Neural cell (in vitro differentiated cells): Measurements from ENCODE around the gene SPACA9. TPM values are rescaled to one million over a fixed set of nuclear protein-coding genes. Genes with fewer than 3 reads are reported as not detected.

Experiments used
- H2AFZ ChIP-seq: fragments of 200-600, 300-800 bp; sonication (generic), shearing (Covaris generic); 2 replicates; pipeline ENCODE4 v1.6.0; 2014; ENCODE audit warnings: low read depth, mild to moderate bottlenecking, antibody characterized with exemption, low read length, moderate library complexity
- H3F3A ChIP-seq: fragments of 200-600 bp; shearing (Covaris generic); 2 replicates; pipeline ENCODE4 v1.6.1; 2016; ENCODE audit warnings: mild to moderate bottlenecking, moderate library complexity, mixed read lengths, antibody characterized with exemption, low read length; ENCODE audit not compliant: insufficient read depth, poor library complexity, severe bottlenecking
- H3K27ac ChIP-seq: fragments of 200-600, 300-800 bp; sonication (generic), shearing (Covaris generic); 2 replicates; pipeline ENCODE4 v1.5.1; 2014; ENCODE audit warnings: mild to moderate bottlenecking, low read length, moderate library complexity
- H3K27me3 ChIP-seq: fragments of 300-800, 200-600 bp; sonication (generic), shearing (Covaris generic); 2 replicates; pipeline ENCODE4 v1.6.0; 2014; ENCODE audit warnings: mild to moderate bottlenecking, low read depth, low read length, moderate library complexity; ENCODE audit not compliant: insufficient read depth
- H3K36me3 ChIP-seq: fragments of 300-800, 200-600 bp; sonication (generic), shearing (Covaris generic); 2 replicates; pipeline ENCODE4 v1.5.1; 2014; ENCODE audit warnings: mild to moderate bottlenecking, antibody characterized with exemption, low read length, moderate library complexity; ENCODE audit not compliant: insufficient read depth
- H3K4me2 ChIP-seq: fragments of 300-800, 200-600 bp; sonication (generic), shearing (Covaris generic); 2 replicates; pipeline ENCODE4 v1.6.0; 2014; ENCODE audit warnings: mild to moderate bottlenecking, low read length
- H3K4me3 ChIP-seq: fragments of 300-800, 200-600 bp; sonication (generic), shearing (Covaris generic); 2 replicates; pipeline ENCODE4 v1.5.1; 2014; ENCODE audit warnings: mild to moderate bottlenecking, low read length, moderate library complexity
- H3K79me2 ChIP-seq: fragments of 200-600 bp; shearing (Covaris generic); replicated peaks from 2 replicates; pipeline ENCODE4 v1.6.0; 2014; ENCODE audit warnings: mild to moderate bottlenecking, low read length, moderate library complexity; ENCODE audit not compliant: insufficient read depth
- H3K9ac ChIP-seq: fragments of 300-800, 200-600 bp; sonication (generic), shearing (Covaris generic); 2 replicates; pipeline ENCODE4 v1.6.1; 2016; ENCODE audit warnings: mild to moderate bottlenecking, low read length, mixed read lengths
- H3K9me2 ChIP-seq: fragments of 200-600 bp; shearing (Covaris generic); 2 replicates; pipeline ENCODE4 v1.6.1; 2016; ENCODE audit warnings: mild to moderate bottlenecking, low read length, mixed read lengths; ENCODE audit not compliant: insufficient read depth
- H3K9me3 ChIP-seq: fragments of 200-600, 300-800 bp; sonication (generic), shearing (Covaris generic); 2 replicates; pipeline ENCODE4 v1.6.1; 2016; ENCODE audit warnings: mild to moderate bottlenecking, mixed run types, low read length, moderate library complexity, mixed read lengths
- H4K20me1 ChIP-seq: fragments of 200-600 bp; shearing (Covaris generic); 2 replicates; pipeline ENCODE4 v1.6.1; 2016; ENCODE audit warnings: mild to moderate bottlenecking, mixed run types; ENCODE audit not compliant: insufficient read depth
- EP300 ChIP-seq: fragments of 450-650 bp; conservative IDR thresholded peaks from 2 replicates; pipeline ENCODE4 v1.6.1; 2014; ENCODE audit warnings: antibody characterized with exemption, mild to moderate bottlenecking, moderate library complexity; ENCODE audit not compliant: poor library complexity, severe bottlenecking
- EZH2 ChIP-seq: fragments of 200-600, 300-800 bp; shearing (Covaris generic), sonication (generic); IDR thresholded peaks from 2 replicates; pipeline ENCODE4 v1.6.1; 2014; ENCODE audit warnings: antibody characterized with exemption, low read length, borderline replicate concordance, mild to moderate bottlenecking; ENCODE audit not compliant: insufficient read depth, poor library complexity, severe bottlenecking
- MXI1 ChIP-seq: fragments of 450-650 bp; conservative IDR thresholded peaks from 2 replicates; pipeline ENCODE4 v1.6.1; 2014; ENCODE audit warnings: antibody characterized with exemption, mild to moderate bottlenecking; ENCODE audit not compliant: poor library complexity, severe bottlenecking
- POLR2AphosphoS5 ChIP-seq: IDR thresholded peaks from 2 replicates; pipeline ENCODE4 v1.6.1; 2012
- RAD21 ChIP-seq: fragments of 450-650 bp; conservative IDR thresholded peaks from 2 replicates; pipeline ENCODE4 v1.6.1; 2014; ENCODE audit warnings: antibody characterized with exemption, mild to moderate bottlenecking, moderate library complexity
- SMC3 ChIP-seq: fragments of 450-650 bp; conservative IDR thresholded peaks from 2 replicates; pipeline ENCODE4 v1.6.1; 2014; ENCODE audit warnings: antibody characterized with exemption, mild to moderate bottlenecking, moderate library complexity; ENCODE audit not compliant: poor library complexity
- TAF1 ChIP-seq: IDR thresholded peaks from 2 replicates; pipeline ENCODE4 v1.6.1; 2012; ENCODE audit warnings: low read depth
- polyA plus RNA-seq: library from polyadenylated mRNA; depleted of rRNA; stranded (reverse); fragments of >200 nt; gene quantifications from 2 replicates; pipeline ENCODE4 v1.2.3, GENCODE V29; 2014
- TF ChIP-seq, protein P1 (sequence below): fragments of 450-650 bp; IDR thresholded peaks from 2 replicates; pipeline ENCODE4 v1.5.1; 2014; ENCODE audit warnings: antibody characterized with exemption, mild to moderate bottlenecking, moderate library complexity; ENCODE audit not compliant: poor library complexity, severe bottlenecking
- TF ChIP-seq, protein P2 (sequence below): IDR thresholded peaks from 2 replicates; pipeline ENCODE4 v1.6.1; 2012; ENCODE audit warnings: borderline replicate concordance

SPACA9 gene
- polyA plus RNA-seq, 1 donor from 2014 or later, result 4.6 TPM

DNA sequence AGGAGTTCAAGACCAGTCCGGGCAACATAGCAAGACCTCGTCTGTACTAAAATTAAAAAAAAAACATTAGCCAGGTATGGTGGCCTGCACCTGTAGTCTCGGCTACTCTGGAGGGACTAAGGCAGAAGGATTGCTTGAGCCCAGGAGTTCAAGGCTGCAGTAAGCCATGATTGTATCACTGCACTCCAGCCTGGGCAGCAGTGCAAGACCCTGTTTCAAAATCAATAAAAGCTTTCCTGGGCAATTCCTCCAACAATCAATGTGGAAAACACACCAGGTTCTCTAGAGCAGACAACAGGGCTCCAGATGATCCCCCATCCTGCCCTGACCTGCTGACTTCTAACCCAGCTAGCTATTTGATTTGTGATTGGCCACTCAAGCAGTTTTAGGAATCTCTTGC lies 1.8 kb upstream of the SPACA9 start:
- H3K9ac ChIP-seq, result no peak overlapping the region
- no peak overlapping the region for H3K4me3 ChIP-seq
- no peaks in the 10 kb centered on the region for H3K27me3 ChIP-seq
- no peak for TF ChIP-seq EZH2
- no peak for TF ChIP-seq MXI1
- TF ChIP-seq TAF1, result no peak
- TF ChIP-seq, protein P1, sequence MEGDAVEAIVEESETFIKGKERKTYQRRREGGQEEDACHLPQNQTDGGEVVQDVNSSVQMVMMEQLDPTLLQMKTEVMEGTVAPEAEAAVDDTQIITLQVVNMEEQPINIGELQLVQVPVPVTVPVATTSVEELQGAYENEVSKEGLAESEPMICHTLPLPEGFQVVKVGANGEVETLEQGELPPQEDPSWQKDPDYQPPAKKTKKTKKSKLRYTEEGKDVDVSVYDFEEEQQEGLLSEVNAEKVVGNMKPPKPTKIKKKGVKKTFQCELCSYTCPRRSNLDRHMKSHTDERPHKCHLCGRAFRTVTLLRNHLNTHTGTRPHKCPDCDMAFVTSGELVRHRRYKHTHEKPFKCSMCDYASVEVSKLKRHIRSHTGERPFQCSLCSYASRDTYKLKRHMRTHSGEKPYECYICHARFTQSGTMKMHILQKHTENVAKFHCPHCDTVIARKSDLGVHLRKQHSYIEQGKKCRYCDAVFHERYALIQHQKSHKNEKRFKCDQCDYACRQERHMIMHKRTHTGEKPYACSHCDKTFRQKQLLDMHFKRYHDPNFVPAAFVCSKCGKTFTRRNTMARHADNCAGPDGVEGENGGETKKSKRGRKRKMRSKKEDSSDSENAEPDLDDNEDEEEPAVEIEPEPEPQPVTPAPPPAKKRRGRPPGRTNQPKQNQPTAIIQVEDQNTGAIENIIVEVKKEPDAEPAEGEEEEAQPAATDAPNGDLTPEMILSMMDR, result no peak
- no peak for TF ChIP-seq POLR2AphosphoS5
- TF ChIP-seq SMC3, result no peak
- no peaks in the 10 kb centered on the region for H3K36me3 ChIP-seq
- no peaks in the 10 kb centered on the region for H3F3A ChIP-seq
- no peak overlapping the region for H3K4me2 ChIP-seq
- H2AFZ ChIP-seq, result no peak overlapping the region
- H3K9me3 ChIP-seq, result no peaks in the 10 kb centered on the region
- H3K27ac ChIP-seq, result no peak overlapping the region
- H4K20me1 ChIP-seq, result no peaks in the 10 kb centered on the region
- no peaks in the 10 kb centered on the region for H3K9me2 ChIP-seq
- H3K79me2 ChIP-seq, result no peaks in the 10 kb centered on the region

DNA sequence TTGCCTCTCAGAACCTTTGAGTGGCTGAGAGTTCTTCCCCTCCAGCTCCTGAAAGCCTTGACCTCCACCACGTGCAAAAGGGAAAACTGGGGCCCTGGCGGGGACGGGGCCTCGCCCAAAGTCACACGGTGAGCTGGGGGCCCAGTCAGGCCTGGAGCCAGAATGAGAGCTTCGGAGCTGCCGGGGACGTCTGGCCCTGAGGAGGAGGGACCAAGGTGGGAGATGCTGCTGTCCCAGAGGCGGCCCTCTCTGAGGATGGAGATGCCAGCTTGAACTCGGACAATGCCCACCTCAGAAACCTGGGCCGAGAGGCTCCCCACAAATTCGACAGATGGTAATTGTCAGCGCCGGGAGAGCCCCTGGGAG lies 1.3 kb upstream of the SPACA9 start:
- peak overlapping the region; percentile 19 for H2AFZ ChIP-seq
- H3K36me3 ChIP-seq, result no peaks in the 10 kb centered on the region
- no peak for TF ChIP-seq MXI1
- no peak for TF ChIP-seq EP300
- TF ChIP-seq SMC3, result no peak
- TF ChIP-seq, protein P1, result no peak
- no peak for TF ChIP-seq EZH2
- TF ChIP-seq, protein P2, sequence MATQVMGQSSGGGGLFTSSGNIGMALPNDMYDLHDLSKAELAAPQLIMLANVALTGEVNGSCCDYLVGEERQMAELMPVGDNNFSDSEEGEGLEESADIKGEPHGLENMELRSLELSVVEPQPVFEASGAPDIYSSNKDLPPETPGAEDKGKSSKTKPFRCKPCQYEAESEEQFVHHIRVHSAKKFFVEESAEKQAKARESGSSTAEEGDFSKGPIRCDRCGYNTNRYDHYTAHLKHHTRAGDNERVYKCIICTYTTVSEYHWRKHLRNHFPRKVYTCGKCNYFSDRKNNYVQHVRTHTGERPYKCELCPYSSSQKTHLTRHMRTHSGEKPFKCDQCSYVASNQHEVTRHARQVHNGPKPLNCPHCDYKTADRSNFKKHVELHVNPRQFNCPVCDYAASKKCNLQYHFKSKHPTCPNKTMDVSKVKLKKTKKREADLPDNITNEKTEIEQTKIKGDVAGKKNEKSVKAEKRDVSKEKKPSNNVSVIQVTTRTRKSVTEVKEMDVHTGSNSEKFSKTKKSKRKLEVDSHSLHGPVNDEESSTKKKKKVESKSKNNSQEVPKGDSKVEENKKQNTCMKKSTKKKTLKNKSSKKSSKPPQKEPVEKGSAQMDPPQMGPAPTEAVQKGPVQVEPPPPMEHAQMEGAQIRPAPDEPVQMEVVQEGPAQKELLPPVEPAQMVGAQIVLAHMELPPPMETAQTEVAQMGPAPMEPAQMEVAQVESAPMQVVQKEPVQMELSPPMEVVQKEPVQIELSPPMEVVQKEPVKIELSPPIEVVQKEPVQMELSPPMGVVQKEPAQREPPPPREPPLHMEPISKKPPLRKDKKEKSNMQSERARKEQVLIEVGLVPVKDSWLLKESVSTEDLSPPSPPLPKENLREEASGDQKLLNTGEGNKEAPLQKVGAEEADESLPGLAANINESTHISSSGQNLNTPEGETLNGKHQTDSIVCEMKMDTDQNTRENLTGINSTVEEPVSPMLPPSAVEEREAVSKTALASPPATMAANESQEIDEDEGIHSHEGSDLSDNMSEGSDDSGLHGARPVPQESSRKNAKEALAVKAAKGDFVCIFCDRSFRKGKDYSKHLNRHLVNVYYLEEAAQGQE, result no peak
- no peak for TF ChIP-seq RAD21
- TF ChIP-seq TAF1, result no peak
- TF ChIP-seq POLR2AphosphoS5, result no peak
- H3K9ac ChIP-seq, result peak overlapping the region; percentile 89
- no peaks in the 10 kb centered on the region for H3K27me3 ChIP-seq
- H3F3A ChIP-seq, result no peaks in the 10 kb centered on the region
- no peaks in the 10 kb centered on the region for H4K20me1 ChIP-seq
- H3K4me2 ChIP-seq, result no peak overlapping the region
- no peak overlapping the region for H3K27ac ChIP-seq
- no peaks in the 10 kb centered on the region for H3K9me2 ChIP-seq
- H3K9me3 ChIP-seq, result no peaks in the 10 kb centered on the region
- H3K79me2 ChIP-seq, result no peaks in the 10 kb centered on the region
- H3K4me3 ChIP-seq, result peak overlapping the region; percentile 94
